HepG2 (cell line): Measurements from ENCODE around the gene CEP89. TPM values are rescaled to one million over a fixed set of nuclear protein-coding genes. Genes with fewer than 3 reads are reported as not detected.

Experiments
- ATAC-seq: fragments of 200-7000 bp; cut with Tn5 transposase; 3 replicates; pipeline ENCODE4 v1.9.1; 2020; ENCODE audit warnings: mild to moderate bottlenecking, moderate library complexity
- BruUV-seq: library from RNA; stranded (reverse); fragments of 400-500 nt; replicated peaks from 2 replicates; lab custom pipeline; 2021; lab: Mats Ljungman, UMichigan
- CTCF ChIA-PET: fragments of 300-600 bp; formaldehyde crosslinking; extraction: SDS; loops from one replicate; lab custom pipeline; 2021; ENCODE audit warnings: low total read pairs, inconsistent platforms, low intra/inter-chr PET ratio; lab: Yijun Ruan, JAX
- POLR2A ChIA-PET: fragments of 350-600 bp; sonication (Branson Sonifier 250); formaldehyde crosslinking; loops from one replicate; lab custom pipeline; 2020; ENCODE audit warnings: antibody characterized with exemption, inconsistent platforms; lab: Yijun Ruan, JAX
- DNase-seq: peaks from one replicate; pipeline ENCODE4 v3.0.0-alpha.2; 2015; ENCODE audit warnings: low spot score
- FAIRE-seq: peaks from 3 replicates; lab custom pipeline; 2011; peaks lifted over from hg19 to GRCh38; lab: Jason Lieb, UNC
- H2AFZ ChIP-seq: one replicate; pipeline ENCODE4 v1.6.1; 2011; ENCODE audit warnings: low read length, inconsistent platforms
- H3K27ac ChIP-seq: fragments of 300-600 bp; 3 replicates; pipeline ENCODE4 v1.8.0; 2011; ENCODE audit warnings: mixed run types, mild to moderate bottlenecking, mixed read lengths, low read length, inconsistent platforms; ENCODE audit not compliant: insufficient read depth; ENCODE audit errors: extremely low read length
- H3K27me3 ChIP-seq, 2 experiments: fragments of 200-600 bp in 1 of 2; 2 replicates in 1 of 2; 3 replicates in 1 of 2; pipeline versions ENCODE4 v1.6.0 to v1.8.0; 2011; ENCODE audit warnings: low read length in 2 of 2, mild to moderate bottlenecking in 2 of 2, moderate library complexity in 2 of 2, inconsistent platforms in 1 of 2; ENCODE audit not compliant: insufficient read depth in 2 of 2, control insufficient read depth in 1 of 2
- H3K36me3 ChIP-seq, 2 experiments: fragments of 200-600 bp in 1 of 2; replicated peaks in 1 of 2; 2 replicates in 1 of 2; 3 replicates in 1 of 2; pipeline versions ENCODE4 v1.5.1 to v1.8.0; 2011; ENCODE audit warnings: low read length in 2 of 2, inconsistent platforms in 1 of 2; ENCODE audit not compliant: insufficient read depth in 2 of 2, control insufficient read depth in 1 of 2
- H3K4me1 ChIP-seq: 2 replicates; pipeline ENCODE4 v1.5.1; 2012; ENCODE audit warnings: low read length, inconsistent platforms; ENCODE audit not compliant: insufficient read depth
- H3K4me2 ChIP-seq: 2 replicates; pipeline ENCODE4 v1.6.0; 2011; ENCODE audit warnings: low read depth, low read length, inconsistent platforms
- H3K4me3 ChIP-seq, 3 experiments: fragments of 200-600 bp in 1 of 3; sonication (generic), shearing (Covaris generic) in 1 of 3; replicated peaks in 1 of 3; 2 replicates each; pipeline ENCODE4 v1.5.1; 2011 to 2016; ENCODE audit warnings: low read length in 3 of 3, inconsistent platforms in 2 of 3, low read depth in 2 of 3, mild to moderate bottlenecking in 2 of 3, control low read depth in 1 of 3, mixed read lengths in 1 of 3; ENCODE audit not compliant: insufficient read depth in 1 of 3
- H3K79me2 ChIP-seq: one replicate; pipeline ENCODE4 v1.6.1; 2011; ENCODE audit warnings: low read length, inconsistent platforms; ENCODE audit not compliant: insufficient read depth
- H3K9ac ChIP-seq: 2 replicates; pipeline ENCODE4 v1.6.0; 2011; ENCODE audit warnings: mild to moderate bottlenecking, low read depth, low read length, inconsistent platforms; ENCODE audit not compliant: insufficient read depth
- H3K9me3 ChIP-seq: 2 replicates; pipeline ENCODE4 v1.5.1; 2012; ENCODE audit warnings: mild to moderate bottlenecking, low read length
- H4K20me1 ChIP-seq: 2 replicates; pipeline ENCODE4 v1.6.0; 2011; ENCODE audit warnings: inconsistent platforms, mild to moderate bottlenecking, low read length, moderate library complexity; ENCODE audit not compliant: insufficient read depth
- ATF7 ChIP-seq, 2 experiments: fragments of 450-650 bp in 1 of 2; sonication (generic) in 1 of 2; formaldehyde crosslinking in 1 of 2; IDR thresholded peaks; 2 replicates each; pipeline versions ENCODE4 v1.4.0 to v1.6.1; 2016 to 2020; ENCODE audit warnings: antibody characterized with exemption in 1 of 2, mild to moderate bottlenecking in 1 of 2, missing genetic modification reagents in 1 of 2
- CEBPG ChIP-seq: IDR thresholded peaks from 2 replicates; pipeline ENCODE4 v1.6.1; 2016
- FOXA3 ChIP-seq: IDR thresholded peaks from 2 replicates; pipeline ENCODE4 v1.6.1; 2016; ENCODE audit warnings: missing genetic modification reagents, missing compliant biosample characterization
- HMG20A ChIP-seq: IDR thresholded peaks from 2 replicates; pipeline ENCODE4 v1.6.1; 2016; ENCODE audit warnings: borderline replicate concordance
- HNRNPK ChIP-seq: fragments of 200-400 bp; formaldehyde crosslinking; IDR thresholded peaks from 2 replicates; pipeline ENCODE4 v1.6.1; 2018; ENCODE audit warnings: low read length, low read depth, moderate library complexity, mild to moderate bottlenecking; ENCODE audit not compliant: poor library complexity, severe bottlenecking
- KDM5A ChIP-seq: fragments of 200-600 bp; sonication (generic); IDR thresholded peaks from 2 replicates; pipeline ENCODE4 v1.7.0; 2018; ENCODE audit warnings: antibody characterized with exemption, mild to moderate bottlenecking, low read length, borderline replicate concordance
- PAX8 ChIP-seq: sonication (generic); formaldehyde crosslinking; IDR thresholded peaks from 2 replicates; pipeline ENCODE4 v1.8.0; 2022; ENCODE audit warnings: mild to moderate bottlenecking, missing genetic modification reagents, borderline replicate concordance
- POLR2AphosphoS5 ChIP-seq: IDR thresholded peaks from 2 replicates; pipeline ENCODE4 v1.6.1; 2012; ENCODE audit warnings: low read depth, low read length
- PRDM10 ChIP-seq: sonication (generic); formaldehyde crosslinking; IDR thresholded peaks from 2 replicates; pipeline ENCODE4 v1.4.0; 2020; ENCODE audit warnings: low read depth, missing genetic modification reagents
- RFX5 ChIP-seq: IDR thresholded peaks from 2 replicates; pipeline ENCODE4 v1.6.1; 2011; ENCODE audit warnings: low read depth, low read length, improper control_type of control experiment
- SSRP1 ChIP-seq: IDR thresholded peaks from 2 replicates; pipeline ENCODE4 v1.6.1; 2016; ENCODE audit warnings: control low read depth
- ZBTB3 ChIP-seq: sonication (generic); formaldehyde crosslinking; IDR thresholded peaks from 2 replicates; pipeline ENCODE4 v1.4.0; 2020; ENCODE audit warnings: low read depth, mild to moderate bottlenecking, moderate library complexity, missing genetic modification reagents, borderline replicate concordance
- ZBTB42 ChIP-seq: sonication (generic); formaldehyde crosslinking; IDR thresholded peaks from 2 replicates; pipeline ENCODE4 v1.5.0; 2020; ENCODE audit warnings: mild to moderate bottlenecking, missing genetic modification reagents
- ZNF569 ChIP-seq: sonication (generic); formaldehyde crosslinking; IDR thresholded peaks from 2 replicates; pipeline ENCODE4 v1.5.0; 2020; ENCODE audit warnings: mild to moderate bottlenecking, missing genetic modification reagents, moderate library complexity, borderline replicate concordance
- ZNF800 ChIP-seq: sonication (generic); formaldehyde crosslinking; IDR thresholded peaks from 2 replicates; pipeline ENCODE4 v1.4.0; 2020; ENCODE audit warnings: missing genetic modification reagents
- WGBS: methylation state at CpG from one replicate; pipeline ENCODE4 v1.1.6; 2017; ENCODE audit warnings: low lambda C conversion rate; 5-methylcytosine and 5-hydroxymethylcytosine counted together
- in situ Hi-C: cut with HindIII; loops from 2 replicates; pipeline ENCODE4 v1.10.0; 2017; ENCODE audit warnings: low pct_unique_long_range_greater_than_20kb; ENCODE audit not compliant: extremely low pct_ligation_motif_present
- intact Hi-C: fragments of 100-400 bp; cut with micrococcal nuclease; formaldehyde crosslinking; loops from one replicate; pipeline ENCODE4 v1.10.0; 2022; ENCODE audit not compliant: unreplicated experiment
- polyA plus RNA-seq, 8 experiments: library from polyadenylated mRNA; depleted of rRNA in 3 of 8; stranded (reverse) in 7 of 8; unstranded in 1 of 8; fragments of >200 nt; fragmentation: Illumina TruSeq in 4 of 8; extraction: Trizol in 4 of 8; gene quantifications; 2 replicates each; pipeline versions ENCODE4 v1.2.1 to v1.2.3, GENCODE V29; 2011 to 2016; ENCODE audit warnings: low read depth in 4 of 8, missing spikeins in 1 of 8, mixed read lengths in 1 of 8; ENCODE audit not compliant: insufficient read depth in 1 of 8
- total RNA-seq, 5 experiments: library from RNA; depleted of rRNA; stranded (reverse); fragments of >200 nt; fragmentation: Illumina TruSeq; extraction: Trizol; gene quantifications; 2 replicates each; pipeline ENCODE4 v1.2.3, GENCODE V29; 2016; ENCODE audit warnings: low read depth in 1 of 5
- TF ChIP-seq, protein P1 (sequence below): sonication (generic); formaldehyde crosslinking; IDR thresholded peaks from 2 replicates; pipeline ENCODE4 v1.4.0; 2020; ENCODE audit warnings: missing genetic modification reagents

The CEP89 gene
- total and polyA plus RNA-seq, 2 of the 13 experiments (the other 11 are each of a cell fraction or from before 2014, with no cell fraction given): 7.2 to 10.9 TPM

GRCh38 chr19:32864318-32865007 lies 107.3 kb downstream of the CEP89 start (continued):
- no peak for TF ChIP-seq FOXA3 (CRISPR knock-in tag)
- no peak for TF ChIP-seq CEBPG (CRISPR knock-in tag)
- TF ChIP-seq POLR2AphosphoS5: no peak
- TF ChIP-seq ZBTB42 (CRISPR knock-in tag): no peak
- TF ChIP-seq ZBTB3 (CRISPR knock-in tag): no peak

GRCh38 chr19:32863841-32864240 lies 107.9 kb downstream of the CEP89 start:
- H3K79me2 ChIP-seq: no peaks in the 10 kb centered on the region
- ChIA-PET CTCF (no interaction called here), POLR2A (no interaction called here)
- in situ Hi-C loops: no loop called here
- H3K9ac ChIP-seq: no peak overlapping the region
- H3K27me3 ChIP-seq: no peaks in the 10 kb centered on the region
- no peak for DNase-seq
- peaks cover 3 to 4% of the 10 kb centered on the region in 2 experiments; a peak in 3 of 5 replicates for H3K36me3 ChIP-seq
- H4K20me1 ChIP-seq: no peaks in the 10 kb centered on the region
- 95% methylated on average over 11 of the region's 13 CpGs for WGBS
- ATAC-seq: no peak
- no TSS peak for BruUV-seq
- intact Hi-C loops: no loop called here
- no peak overlapping the region for H3K4me2 ChIP-seq
- peaks cover 7% of the 10 kb centered on the region; the same call in 1 of the 2 replicates for H3K4me1 ChIP-seq
- no peak for FAIRE-seq
- H2AFZ ChIP-seq: no peak overlapping the region
- H3K9me3 ChIP-seq: no peaks in the 10 kb centered on the region
- no peak overlapping the region for H3K27ac ChIP-seq
- no peak overlapping the region for H3K4me3 ChIP-seq
- no peak for TF ChIP-seq RFX5
- TF ChIP-seq PRDM10 (CRISPR knock-in tag): no peak
- no peak for TF ChIP-seq SSRP1 (CRISPR knock-in tag)
- no peak for TF ChIP-seq ATF7 (IDR thresholded peaks at IDR 0.05)
- TF ChIP-seq ATF7 (CRISPR knock-in tag; IDR thresholded peaks at IDR 0.05): no peak
- no peak for TF ChIP-seq PAX8
- TF ChIP-seq HNRNPK: no peak
- no peak for TF ChIP-seq ZNF569
- TF ChIP-seq HMG20A (CRISPR knock-in tag): no peak
- TF ChIP-seq, protein P1, sequence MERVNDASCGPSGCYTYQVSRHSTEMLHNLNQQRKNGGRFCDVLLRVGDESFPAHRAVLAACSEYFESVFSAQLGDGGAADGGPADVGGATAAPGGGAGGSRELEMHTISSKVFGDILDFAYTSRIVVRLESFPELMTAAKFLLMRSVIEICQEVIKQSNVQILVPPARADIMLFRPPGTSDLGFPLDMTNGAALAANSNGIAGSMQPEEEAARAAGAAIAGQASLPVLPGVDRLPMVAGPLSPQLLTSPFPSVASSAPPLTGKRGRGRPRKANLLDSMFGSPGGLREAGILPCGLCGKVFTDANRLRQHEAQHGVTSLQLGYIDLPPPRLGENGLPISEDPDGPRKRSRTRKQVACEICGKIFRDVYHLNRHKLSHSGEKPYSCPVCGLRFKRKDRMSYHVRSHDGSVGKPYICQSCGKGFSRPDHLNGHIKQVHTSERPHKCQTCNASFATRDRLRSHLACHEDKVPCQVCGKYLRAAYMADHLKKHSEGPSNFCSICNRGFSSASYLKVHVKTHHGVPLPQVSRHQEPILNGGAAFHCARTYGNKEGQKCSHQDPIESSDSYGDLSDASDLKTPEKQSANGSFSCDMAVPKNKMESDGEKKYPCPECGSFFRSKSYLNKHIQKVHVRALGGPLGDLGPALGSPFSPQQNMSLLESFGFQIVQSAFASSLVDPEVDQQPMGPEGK (CRISPR knock-in tag): no peak
- TF ChIP-seq ZNF800 (CRISPR knock-in tag): no peak
- TF ChIP-seq KDM5A: no peak
